Activated T-cell treated with anti-CD3 and anti-CD28 coated beads for 48 hours (primary cell): Measurements from ENCODE around the gene FMN1.

Experiments
- DNase-seq: peaks from one replicate; pipeline ENCODE4 v3.0.0-alpha.2; 2020; ENCODE audit warnings: low read depth

Gene FMN1

DNA sequence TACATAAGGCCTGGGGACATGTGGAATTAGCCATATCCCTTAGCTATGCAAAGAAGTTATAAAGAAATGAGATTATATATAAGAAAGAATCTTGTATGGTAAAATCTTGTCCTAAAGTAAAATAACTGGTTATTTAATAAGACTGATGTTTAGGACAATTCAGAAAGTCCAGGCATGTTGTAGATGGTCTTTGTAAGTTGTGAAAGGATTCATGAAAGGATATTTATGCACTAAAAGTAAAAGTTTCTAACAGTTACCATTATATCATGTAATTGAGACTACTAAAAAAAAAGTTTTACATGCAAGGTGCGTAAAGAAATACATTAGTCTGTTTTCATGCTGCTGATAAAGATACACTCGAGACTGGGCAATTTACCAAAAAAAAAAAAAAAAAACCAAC is 146.3 kb downstream of the FMN1 start:
- DNase-seq: no peak

DNA sequence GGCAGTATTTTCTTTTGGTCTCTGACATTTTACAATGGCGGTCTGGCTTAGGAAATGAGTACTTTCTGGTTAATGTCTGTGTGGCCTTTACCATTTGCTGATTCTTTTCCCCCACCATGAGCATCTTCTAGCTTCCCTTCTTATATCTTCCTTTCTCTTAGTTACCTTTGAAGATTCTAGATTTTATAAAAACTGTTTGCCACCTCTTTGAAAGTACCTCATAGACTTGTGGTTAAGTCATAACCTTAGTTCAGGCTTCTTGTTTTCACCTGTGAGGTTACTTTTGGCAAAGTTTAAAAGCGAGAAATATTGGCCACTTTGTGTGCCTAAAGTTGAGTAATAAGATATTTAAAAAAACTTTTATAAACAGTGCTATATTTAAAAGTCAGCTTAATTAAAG is 147.4 kb downstream of the FMN1 start:
- no peak for DNase-seq

DNA sequence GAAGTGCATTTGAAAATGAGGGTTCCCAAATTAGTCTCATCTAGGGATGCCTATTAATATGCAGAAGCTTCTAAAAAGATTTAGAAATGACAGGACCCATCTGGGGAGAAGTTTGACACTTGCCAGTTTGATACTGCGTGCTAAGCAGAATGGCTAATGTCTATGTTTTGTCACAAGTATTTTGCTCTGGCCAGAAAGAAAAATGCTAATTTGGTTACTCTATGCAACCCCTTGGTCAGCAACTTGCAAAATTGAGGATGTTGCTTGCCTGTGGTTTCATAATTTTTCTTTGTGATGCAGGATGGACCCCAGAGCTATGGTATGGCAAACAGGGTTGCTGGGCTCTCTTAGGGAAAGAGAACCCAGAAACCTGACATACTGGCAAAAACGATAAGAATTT is 148.2 kb downstream of the FMN1 start:
- DNase-seq: no peak

DNA sequence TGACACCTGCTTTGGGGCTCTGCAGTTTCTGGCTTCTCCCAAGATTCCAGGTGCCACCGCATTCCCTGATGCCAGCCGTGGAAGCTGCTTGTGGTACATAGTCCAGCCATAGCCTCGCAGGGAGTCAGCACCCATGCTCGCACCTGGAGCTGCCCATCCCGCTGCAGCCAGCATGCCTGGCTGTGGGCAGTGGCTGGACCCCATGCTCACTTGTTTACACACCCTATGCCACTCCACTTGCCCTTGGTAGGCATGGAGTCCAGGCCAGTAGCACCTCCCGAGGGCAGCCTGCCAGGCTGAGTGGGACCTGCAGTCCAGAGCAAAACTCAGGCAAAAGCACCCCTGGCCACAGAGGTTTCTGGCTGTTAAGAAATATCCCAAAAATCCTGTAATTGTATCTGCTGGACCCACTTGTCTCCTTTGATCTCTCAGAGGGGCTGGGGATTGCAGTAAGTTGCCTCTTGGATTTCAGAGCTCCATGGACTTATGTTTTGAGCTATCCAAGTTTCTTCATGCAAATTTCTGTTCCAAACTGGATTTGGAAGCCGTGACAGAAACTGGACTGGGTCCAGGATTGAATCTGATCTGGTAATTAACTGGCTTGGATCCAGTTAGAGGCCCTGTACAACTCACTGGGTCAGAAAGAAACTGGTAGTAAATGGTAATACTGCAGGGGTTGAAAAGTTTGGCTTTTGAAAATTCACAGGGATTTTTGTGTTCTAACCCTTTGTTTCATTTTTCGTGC is 149.3 kb downstream of the FMN1 start:
- no peak for DNase-seq

DNA sequence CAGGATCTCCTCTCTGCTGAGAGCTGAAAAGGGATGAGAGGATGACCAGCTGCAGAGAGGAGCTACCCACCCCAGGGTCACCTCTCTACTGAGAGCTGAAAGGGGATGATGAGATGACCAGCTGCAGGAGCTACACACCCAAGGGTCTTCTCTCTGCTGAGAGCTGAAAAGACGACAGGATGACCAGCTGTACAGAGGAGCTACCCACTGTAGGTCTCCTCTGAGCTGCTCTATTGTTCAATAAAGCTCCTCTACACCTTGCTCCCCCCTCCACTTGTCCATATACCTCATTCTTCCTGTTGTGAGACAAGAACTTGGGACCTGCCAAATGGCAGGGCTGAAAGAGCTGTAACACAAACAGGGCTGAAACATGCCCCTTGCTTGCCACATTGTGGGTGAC is 149.9 kb downstream of the FMN1 start:
- DNase-seq: no peak

DNA sequence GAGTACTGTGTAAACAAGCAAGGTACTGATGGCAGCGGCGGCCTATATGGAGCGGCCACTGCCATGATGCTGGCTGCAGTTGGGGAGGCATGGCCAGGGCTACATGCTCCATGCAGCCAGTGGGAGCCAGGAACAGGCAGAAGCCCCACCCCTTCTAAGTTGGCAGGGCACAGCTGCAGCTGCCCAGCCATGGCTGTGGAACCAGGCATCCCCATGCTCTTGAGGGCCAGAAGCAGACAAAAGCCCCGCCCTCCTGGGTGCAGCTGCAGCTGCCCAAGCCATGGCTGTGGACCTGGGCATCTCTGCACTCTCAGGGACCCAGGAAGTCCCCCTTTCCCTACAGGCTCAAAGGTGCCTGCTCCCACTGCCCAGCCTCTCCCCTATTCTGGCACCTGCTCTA is 150.9 kb downstream of the FMN1 start:
- no peak for DNase-seq

DNA sequence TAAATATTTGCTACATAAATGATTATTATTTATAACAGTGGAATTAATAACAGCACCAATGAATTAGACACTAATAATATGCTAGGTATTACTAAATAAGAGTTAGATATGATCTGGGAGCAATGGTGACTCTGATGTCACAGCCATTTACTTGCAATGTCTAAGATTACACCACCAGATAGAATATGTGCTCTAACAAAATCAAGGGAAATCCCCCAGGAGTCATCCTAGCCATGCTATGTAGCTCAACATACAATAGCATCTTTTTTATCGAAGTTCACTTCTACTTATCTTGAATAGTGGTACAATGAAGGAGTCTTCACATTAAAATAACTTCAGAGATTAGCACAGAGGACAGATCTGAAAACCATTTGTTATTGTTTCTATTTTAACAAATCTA is 154.0 kb downstream of the FMN1 start:
- no peak for DNase-seq

DNA sequence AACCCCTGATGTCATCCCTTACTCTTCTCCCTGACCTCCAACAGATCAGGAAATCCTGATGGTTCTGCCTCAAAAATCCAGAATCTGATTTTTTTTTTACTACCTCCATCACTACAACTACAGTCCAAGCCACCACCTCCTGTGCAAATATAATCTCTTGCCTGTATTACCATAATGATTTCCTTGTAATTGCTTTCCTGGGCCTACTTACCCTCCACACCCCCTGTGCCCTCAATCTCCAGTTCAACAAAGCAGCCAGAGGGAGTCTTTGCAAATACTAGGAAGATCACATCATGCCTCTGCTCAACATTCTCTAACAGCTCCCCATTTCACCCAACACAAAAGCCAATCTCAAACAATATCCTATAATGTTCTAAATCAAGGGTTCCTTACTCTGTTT is 159.9 kb downstream of the FMN1 start:
- DNase-seq: no peak

DNA sequence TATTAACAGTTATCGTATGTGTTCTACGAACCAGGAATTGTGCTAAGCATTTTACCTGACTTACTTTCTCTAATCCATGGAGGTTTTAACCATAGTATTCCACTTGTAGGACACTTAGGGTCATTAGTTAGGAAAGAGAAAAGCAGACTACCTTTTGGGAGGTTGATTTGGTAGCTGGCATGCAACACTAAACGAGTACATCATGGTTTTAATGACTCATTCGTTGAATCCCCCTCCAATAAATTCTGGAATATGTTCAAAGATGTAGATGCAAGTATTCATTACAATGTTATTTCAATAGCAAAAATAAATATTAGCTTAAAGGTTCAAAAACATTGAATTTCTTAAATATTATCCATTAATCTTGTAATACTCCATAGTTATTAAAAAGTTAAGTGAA is 162.5 kb downstream of the FMN1 start:
- DNase-seq: no peak

DNA sequence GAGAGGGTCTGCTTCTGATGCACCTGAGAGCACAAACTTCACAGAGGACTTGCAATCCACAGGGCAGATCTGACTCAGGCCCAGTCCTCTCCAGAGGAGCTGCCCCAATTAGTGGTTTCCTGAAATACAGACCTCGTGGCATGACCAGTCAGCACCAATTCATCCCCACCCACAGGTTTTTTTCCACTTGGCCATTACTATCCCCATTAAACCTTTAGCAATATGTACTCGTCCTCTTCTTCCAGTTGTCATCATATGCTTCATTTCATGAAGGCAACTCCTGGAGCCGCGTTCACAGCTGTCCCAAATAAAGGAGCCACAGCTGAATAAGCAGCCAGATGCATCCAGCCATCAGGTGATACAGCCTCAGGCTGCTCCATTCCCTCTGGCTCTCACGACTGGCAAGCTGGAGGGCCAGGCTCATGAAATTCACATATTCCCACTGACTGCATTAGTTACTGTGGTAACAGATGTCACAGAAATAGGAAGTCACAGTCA is 163.1 kb downstream of the FMN1 start:
- DNase-seq: no peak

DNA sequence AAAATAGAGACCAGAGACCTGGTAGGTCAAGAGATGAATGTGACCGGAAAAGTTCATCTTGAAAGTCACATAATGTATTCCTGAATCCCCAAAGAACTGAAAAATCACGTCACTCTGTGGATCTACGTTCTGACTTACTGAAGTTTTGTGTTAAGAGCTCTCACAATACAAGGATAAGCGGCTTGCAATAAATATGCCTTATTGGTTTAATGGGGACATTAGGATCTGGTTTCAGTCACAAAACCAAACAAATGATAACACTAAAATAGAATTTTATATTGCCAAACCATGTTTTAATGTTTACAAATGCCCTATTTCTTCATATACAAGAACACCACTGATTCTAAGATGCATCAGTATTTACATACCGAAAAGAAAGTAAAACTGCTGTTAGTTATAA is 164.2 kb downstream of the FMN1 start:
- no peak for DNase-seq

DNA sequence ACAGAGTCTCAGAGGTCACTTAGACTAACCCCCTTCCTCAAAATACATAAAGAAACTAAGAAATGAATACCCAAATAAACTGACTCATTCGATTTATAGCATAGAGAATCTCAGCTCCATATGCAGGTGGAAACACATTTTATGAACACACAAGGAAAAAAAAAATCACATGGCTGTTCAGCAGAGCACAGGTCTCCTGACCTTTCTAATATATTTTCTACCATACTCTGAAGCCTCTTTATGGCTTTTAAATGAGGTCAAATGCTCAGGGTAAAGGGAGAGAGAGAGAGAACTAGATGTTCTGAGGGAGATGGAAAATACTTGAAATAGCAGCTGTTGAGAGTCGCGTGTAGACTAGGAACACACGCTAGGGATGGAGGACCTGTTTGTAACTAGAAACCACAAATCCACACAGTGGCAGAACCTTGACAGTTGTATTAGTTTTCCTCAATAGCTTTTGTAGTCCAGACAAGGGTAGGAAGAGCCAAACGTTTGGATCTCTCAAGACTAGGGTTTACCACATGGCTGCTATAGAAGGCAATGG is 165.3 kb downstream of the FMN1 start:
- no peak for DNase-seq

DNA sequence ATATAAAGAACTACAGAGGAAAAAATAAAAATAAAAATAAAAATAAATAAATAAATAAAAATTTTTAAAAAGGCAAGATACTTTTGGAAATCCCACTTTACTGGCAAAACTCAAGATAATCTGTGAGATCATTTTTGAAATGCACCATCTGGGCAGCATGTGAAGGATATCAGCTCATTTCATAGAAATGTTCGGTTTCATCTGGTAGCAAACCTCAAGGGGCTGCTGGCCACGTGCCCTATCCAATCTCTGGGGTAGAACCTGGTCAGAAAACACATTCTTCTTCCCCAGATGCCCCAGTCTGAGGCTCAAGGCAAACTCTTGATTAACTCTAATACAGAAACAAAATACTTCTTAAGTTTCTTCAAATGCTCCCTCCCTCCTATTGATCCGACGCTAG is 166.0 kb downstream of the FMN1 start:
- DNase-seq: no peak

DNA sequence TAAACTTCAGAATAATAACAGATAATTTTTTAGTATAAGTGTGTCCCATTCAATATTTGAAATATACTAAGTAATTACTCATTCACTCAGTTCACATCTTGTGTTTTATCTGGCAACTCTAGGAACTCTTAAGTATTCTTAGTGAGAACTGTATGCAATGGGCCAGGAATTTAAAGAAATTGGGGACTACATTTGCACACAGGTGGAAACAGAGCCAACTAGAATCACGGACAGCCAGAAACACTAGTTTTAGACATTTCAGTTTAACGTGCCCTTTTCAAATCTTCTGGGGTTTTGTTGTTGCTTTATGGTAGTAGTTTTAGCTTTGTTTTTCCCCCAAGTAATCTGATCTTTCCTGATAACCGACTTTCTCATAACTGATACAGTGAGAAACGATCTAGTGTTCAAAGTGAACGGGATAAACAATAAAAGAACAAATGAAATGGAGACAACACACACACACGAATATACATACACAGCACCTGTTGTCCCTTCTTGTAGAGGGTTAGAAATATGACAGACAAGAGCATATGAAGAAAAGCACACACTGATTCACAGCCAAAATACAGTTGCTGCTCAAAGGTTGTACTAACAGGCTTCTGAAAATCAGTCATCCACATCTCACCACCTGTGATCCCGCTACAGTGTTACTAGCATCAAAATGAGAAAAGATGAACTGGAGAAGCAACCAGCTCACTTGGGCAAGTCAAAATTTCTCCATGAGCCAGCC is 167.0 kb downstream of the FMN1 start:
- DNase-seq: no peak

DNA sequence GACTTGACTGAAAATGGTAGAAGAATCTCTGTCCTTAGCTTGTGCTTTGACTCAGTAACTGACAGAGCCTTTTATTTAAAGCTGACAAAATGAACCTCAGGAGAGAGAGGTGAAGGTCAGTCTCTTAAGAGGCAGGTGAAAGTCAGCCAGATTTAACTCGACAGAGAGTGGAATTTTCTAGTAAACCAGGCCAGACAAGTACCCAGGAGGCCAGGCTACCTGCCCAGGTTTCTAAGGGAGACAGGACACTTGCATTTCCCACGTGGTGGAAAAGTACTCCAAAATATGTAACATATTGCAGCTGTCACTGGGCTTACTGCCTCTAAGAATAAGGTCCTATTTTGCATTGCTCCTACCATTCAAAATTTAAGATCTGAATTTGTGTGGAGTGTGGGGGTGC is 167.9 kb downstream of the FMN1 start:
- DNase-seq: no peak

DNA sequence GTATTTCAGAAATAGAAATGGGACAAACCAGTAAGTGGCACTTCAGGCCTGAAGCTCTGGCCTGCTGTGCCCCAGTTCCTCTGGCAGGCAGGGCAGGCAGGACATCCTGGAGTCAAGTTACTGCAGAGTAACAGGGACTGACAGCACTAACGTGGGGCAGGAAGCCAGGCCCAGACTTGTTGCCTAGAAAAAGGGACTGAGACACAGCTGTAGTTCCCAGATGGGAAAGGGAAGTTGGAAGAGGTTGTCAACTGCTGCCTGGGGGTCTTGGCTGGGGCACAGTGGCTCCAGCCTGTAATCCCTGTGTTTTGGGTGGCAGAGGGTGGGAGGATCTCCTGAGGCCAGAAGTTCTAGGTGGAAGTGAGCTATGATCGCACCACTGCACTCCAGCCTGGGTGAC is 171.9 kb downstream of the FMN1 start:
- no peak for DNase-seq

DNA sequence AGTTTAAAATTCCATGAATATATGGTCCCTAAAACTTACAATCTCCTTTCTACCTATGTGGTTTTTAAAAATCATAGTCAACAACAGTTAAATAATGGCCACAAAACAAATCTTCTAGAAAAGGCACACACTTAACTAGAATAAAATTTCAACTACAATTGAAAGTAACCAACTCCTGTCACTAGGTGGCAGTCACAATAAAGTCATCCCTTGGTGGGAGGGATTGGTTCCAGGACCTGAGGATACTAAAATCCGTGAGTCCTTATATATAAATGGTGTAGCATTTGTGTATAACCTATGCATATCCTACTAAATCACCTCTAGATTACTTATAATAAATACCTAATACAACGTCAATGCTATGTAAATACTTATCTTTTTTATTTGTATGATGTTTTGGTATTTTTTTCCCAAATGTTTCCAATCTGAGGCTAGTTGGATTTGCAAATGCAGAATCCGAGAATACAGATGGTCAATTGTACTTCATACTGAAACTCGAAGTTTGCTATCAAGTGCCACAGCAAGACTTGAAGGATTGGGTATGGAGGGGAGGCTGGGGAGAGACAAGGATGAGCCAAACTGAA is 172.6 kb downstream of the FMN1 start:
- DNase-seq: no peak

DNA sequence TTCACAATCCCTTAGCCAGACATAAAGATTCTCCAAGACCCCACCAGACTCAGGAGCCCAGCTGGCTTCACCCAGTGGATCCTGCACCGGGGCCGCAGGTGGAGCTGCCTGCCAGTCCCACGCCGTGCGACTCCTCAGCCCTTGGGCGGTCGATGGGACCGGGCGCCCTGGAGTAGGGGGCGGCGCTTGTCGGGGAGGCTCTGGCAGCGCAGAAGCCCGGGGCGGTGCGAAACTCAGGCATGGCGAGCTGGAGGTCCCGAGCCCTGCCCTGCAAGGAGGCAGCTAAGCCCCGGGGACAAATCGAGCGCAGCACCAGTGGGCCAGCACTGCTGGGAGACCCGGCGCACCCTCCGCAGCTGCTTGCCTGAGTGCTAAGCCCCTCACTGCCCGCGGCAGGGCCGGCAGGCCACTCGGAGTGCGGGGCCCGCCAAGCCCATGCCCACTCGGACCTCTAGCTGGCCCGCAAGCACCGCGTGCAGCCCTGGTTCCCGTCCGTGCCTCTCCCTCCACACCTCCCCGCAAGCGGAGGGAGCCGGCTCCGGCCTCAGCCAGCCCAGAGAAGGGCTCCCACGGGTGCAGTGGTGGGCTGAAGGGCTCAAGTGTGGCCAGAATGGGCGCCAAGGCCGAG is 175.0 kb downstream of the FMN1 start:
- DNase-seq: no peak

DNA sequence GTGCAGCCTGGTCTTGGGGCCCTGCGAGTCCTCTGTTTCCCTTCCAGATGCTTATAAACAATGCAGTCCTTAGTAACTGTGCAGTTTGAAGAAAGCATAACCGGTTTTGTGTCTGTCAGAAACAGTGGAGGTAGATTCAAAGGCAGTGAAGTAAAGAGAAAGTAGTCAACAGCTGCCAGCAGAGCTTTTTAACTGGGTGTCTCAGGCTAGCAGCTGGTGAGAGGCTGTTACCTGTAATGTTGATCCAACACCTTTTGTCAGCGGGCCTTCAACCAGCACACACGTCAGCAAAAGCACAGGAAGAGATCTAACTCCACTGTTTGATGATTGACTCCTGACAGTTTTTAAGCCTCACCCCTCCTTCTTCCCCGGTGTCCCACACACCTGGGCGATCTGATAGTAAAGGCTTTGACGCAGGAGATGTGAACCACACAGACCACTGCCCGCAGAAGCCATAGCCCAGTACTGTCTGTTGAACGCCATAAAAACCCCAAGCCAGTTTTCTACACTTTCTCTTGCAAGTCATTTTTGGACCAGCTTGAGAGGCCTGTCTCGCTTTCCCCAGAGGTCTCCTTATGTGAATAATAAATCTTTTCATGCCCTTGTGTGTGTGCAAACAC is 178.0 kb downstream of the FMN1 start:
- no peak for DNase-seq

DNA sequence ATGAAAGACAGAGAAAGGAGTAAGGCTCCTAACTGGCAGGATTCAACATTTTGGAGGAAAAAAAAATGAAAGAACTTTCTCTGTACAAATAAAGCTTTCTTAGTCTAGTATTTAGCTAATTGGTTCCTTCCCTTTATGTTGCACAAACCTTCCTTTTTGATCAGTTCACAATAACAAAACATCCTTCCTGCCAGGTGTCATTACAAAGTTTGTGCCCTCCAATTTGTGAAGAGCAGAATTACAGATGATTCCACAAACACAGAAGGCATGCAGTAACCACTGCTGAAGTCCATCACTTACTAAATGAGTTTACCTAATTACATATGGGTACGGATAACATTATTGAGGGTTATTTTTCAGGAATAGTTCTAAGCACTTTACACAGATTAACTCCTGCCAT is 179.9 kb downstream of the FMN1 start:
- DNase-seq: no peak

DNA sequence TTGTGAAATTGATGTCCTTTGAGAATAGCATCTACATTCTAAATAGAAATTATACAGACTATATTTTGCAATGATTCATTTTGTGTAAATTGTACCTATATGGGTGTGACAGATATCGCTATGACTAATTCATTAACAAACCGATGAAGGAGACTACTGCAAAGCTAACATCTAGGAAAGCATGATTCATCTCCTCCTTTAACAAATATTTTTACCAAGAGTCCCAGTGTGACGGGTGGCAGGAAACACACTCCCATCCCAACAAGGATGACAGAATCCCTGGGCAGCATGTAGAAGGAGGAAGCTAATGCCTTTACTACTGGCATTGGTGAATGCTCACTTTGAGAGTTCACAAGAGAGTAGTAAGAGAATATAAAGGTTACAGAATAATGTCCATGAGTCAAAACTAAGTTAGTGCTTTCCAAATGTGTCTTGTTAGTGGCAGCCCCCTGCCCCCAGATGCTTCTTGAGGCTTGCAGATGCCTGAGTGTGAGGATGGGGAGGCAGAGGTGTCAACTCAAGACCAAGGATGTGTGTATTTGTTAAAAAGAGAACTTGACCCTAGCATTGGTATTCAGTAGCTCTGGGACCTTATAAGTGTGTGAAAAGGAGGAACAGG is 180.6 kb downstream of the FMN1 start:
- DNase-seq: no peak

DNA sequence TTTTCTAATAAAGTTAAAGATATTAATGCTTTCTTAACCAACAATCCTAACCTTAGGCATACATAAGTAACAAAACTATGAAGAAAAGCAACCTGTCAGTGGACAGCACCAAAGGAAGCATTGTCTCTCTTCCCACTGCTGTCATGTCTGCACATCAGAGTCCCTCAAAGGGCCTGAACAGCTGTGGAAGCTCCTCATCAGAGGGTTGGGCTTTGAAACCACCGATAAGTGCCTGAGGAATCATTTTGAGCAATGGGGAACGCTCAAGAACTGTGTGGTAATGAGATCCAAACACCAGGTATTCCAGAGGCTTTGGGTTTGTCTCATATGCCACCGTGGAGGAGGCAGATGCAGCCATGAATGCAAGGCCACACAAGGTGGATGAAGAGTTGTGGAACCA is 182.5 kb downstream of the FMN1 start:
- no peak for DNase-seq
